ENCODE data around the gene IL1RAPL1.

GRCh38 chrX:29113221-29113620, 526.0 kb downstream of the IL1RAPL1 start:
- no peak for TF ChIP-seq POLR2A (IDR thresholded peaks at IDR 0.05; ENCODE audit: extremely low read depth, insufficient read length)
- no peak for TF ChIP-seq CTCF (IDR thresholded peaks at IDR 0.05; ENCODE audit: low read depth, low read length)

Measured in NB4 (cell line).